DND-41 (cell line): Measurements from ENCODE around the gene PRKCA.

ENCODE experiments used
- ATAC-seq: fragments of 200-7000 bp; cut with Tn5 transposase; 3 replicates; pipeline ENCODE4 v1.9.1; 2021; ENCODE audit warnings: low read depth; ENCODE audit not compliant: insufficient read depth
- DNase-seq: peaks from one replicate; pipeline ENCODE4 v3.0.0-alpha.2; 2020
- H2AFZ ChIP-seq: 2 replicates; pipeline ENCODE4 v1.6.0; 2012; ENCODE audit warnings: low read depth, low read length
- H3K27ac ChIP-seq: 2 replicates; pipeline ENCODE4 v1.5.1; 2012; ENCODE audit warnings: low read length, inconsistent platforms
- H3K27me3 ChIP-seq: fragments of 200-600 bp; sonication (generic); 2 replicates; pipeline ENCODE4 v1.6.0; 2012; ENCODE audit warnings: low read length, mild to moderate bottlenecking, inconsistent platforms; ENCODE audit not compliant: insufficient read depth, poor library complexity
- H3K36me3 ChIP-seq: 2 replicates; pipeline ENCODE4 v1.5.1; 2012; ENCODE audit warnings: low read length, inconsistent platforms; ENCODE audit not compliant: insufficient read depth
- H3K4me1 ChIP-seq: 2 replicates; pipeline ENCODE4 v1.5.1; 2012; ENCODE audit warnings: mild to moderate bottlenecking, low read length; ENCODE audit not compliant: insufficient read depth
- H3K4me2 ChIP-seq: 2 replicates; pipeline ENCODE4 v1.6.0; 2012; ENCODE audit warnings: mild to moderate bottlenecking, moderate library complexity, low read length, inconsistent platforms; ENCODE audit not compliant: insufficient read depth
- H3K4me3 ChIP-seq, 2 experiments: fragments of 200-600 bp in 1 of 2; shearing (Covaris generic) in 1 of 2; 2 replicates each; pipeline ENCODE4 v1.5.1; 2012 to 2016; ENCODE audit warnings: inconsistent platforms in 2 of 2, low read length in 2 of 2, mild to moderate bottlenecking in 2 of 2, low read depth in 1 of 2, moderate library complexity in 1 of 2
- H3K79me2 ChIP-seq: 2 replicates; pipeline ENCODE4 v1.6.0; 2012; ENCODE audit warnings: low read length, inconsistent platforms; ENCODE audit not compliant: insufficient read depth
- H3K9ac ChIP-seq: 2 replicates; pipeline ENCODE4 v1.6.0; 2012; ENCODE audit warnings: low read depth, mild to moderate bottlenecking, inconsistent platforms, low read length, moderate library complexity
- H3K9me3 ChIP-seq: 2 replicates; pipeline ENCODE4 v1.5.1; 2012; ENCODE audit warnings: low read length, moderate library complexity, mild to moderate bottlenecking, inconsistent platforms; ENCODE audit not compliant: insufficient read depth, severe bottlenecking
- H4K20me1 ChIP-seq: 2 replicates; pipeline ENCODE4 v1.6.0; 2012; ENCODE audit warnings: low read length; ENCODE audit not compliant: insufficient read depth
- CTCF ChIP-seq: IDR thresholded peaks from 2 replicates; pipeline ENCODE4 v1.5.1; 2012; ENCODE audit warnings: borderline replicate concordance, low read length, moderate library complexity, mild to moderate bottlenecking; ENCODE audit not compliant: poor library complexity, severe bottlenecking; ENCODE audit errors: extremely low read depth
- EZH2 ChIP-seq: IDR thresholded peaks from 3 replicates; pipeline ENCODE4 v1.6.1; 2012; ENCODE audit warnings: borderline replicate concordance, low read depth, mild to moderate bottlenecking, moderate library complexity, low read length, inconsistent platforms; ENCODE audit not compliant: severe bottlenecking

The PRKCA gene

GRCh38 chr17:66860204-66860603 is 557.8 kb downstream of the PRKCA start:
- H3K27me3 ChIP-seq: no peaks in the 10 kb centered on the region
- no peak overlapping the region for H3K9ac ChIP-seq
- no peaks in the 10 kb centered on the region for H3K4me1 ChIP-seq
- H4K20me1 ChIP-seq: no peaks in the 10 kb centered on the region
- peaks cover under 1% of the 10 kb centered on the region for H3K9me3 ChIP-seq
- no peaks in the 10 kb centered on the region for H3K79me2 ChIP-seq
- DNase-seq (no peak), ATAC-seq (no peak)
- H3K4me3 ChIP-seq: no peak overlapping the region
- TF ChIP-seq CTCF (no peak), EZH2 (no peak)
- no peak overlapping the region for H2AFZ ChIP-seq
- H3K27ac ChIP-seq: no peak overlapping the region
- no peaks in the 10 kb centered on the region for H3K36me3 ChIP-seq
- no peak overlapping the region for H3K4me2 ChIP-seq
